CD14-positive monocyte (primary cell): ENCODE measurements around the gene RBM17. TPM values are rescaled to one million over a fixed set of nuclear protein-coding genes. Genes with fewer than 3 reads are reported as not detected.
A peak's percentile ranks its signal among the peaks of the same experiment; 100 is the strongest.
"Not testable (repeated sequence)": the region's sequence is repeated elsewhere in the genome, so short reads cannot be mapped to it uniquely, and the experiment has no call there.

Source experiments
- DNase-seq, 3 donors: peaks; one replicate each; pipeline ENCODE4 v3.0.0-alpha.2; 2011 to 2022
- H2AFZ ChIP-seq: 2 replicates; pipeline ENCODE4 v1.6.0; 2012; ENCODE audit warnings: mild to moderate bottlenecking, low read depth, low read length, inconsistent platforms; ENCODE audit not compliant: insufficient read depth, poor library complexity, severe bottlenecking
- H3K27ac ChIP-seq, 2 donors: 1 replicate in 1 of 2; 2 replicates in 1 of 2; pipeline ENCODE4 v1.5.1; 2012 to 2013; ENCODE audit warnings: low read length in 2 of 2, control low read depth in 1 of 2, inconsistent platforms in 1 of 2, low read depth in 1 of 2, mild to moderate bottlenecking in 1 of 2
- H3K27me3 ChIP-seq, 2 donors: one replicate each; pipeline versions ENCODE4 v1.6.0 to v1.6.1; 2011 to 2013; ENCODE audit warnings: low read length in 2 of 2; ENCODE audit not compliant: control insufficient read depth in 2 of 2, insufficient read depth in 2 of 2
- H3K36me3 ChIP-seq, 2 donors: replicated peaks in 1 of 2; 1 replicate in 1 of 2; 2 replicates in 1 of 2; pipeline versions ENCODE4 v1.5.1 to v1.6.1; 2012 to 2013; ENCODE audit warnings: low read length in 2 of 2, control low read depth in 1 of 2, inconsistent platforms in 1 of 2, mild to moderate bottlenecking in 1 of 2; ENCODE audit not compliant: insufficient read depth in 2 of 2, control insufficient read depth in 1 of 2
- H3K4me1 ChIP-seq, 2 donors: 1 replicate in 1 of 2; 2 replicates in 1 of 2; pipeline versions ENCODE4 v1.5.1 to v1.6.1; 2012 to 2013; ENCODE audit warnings: low read length in 2 of 2, control low read depth in 1 of 2, inconsistent platforms in 1 of 2, mild to moderate bottlenecking in 1 of 2, moderate library complexity in 1 of 2; ENCODE audit not compliant: insufficient read depth in 2 of 2, control insufficient read depth in 1 of 2
- H3K4me2 ChIP-seq: replicated peaks from 2 replicates; pipeline ENCODE3; 2012; ENCODE audit warnings: low read length, moderate library complexity, mild to moderate bottlenecking; ENCODE audit not compliant: poor library complexity, severe bottlenecking; ENCODE audit errors: extremely low read depth
- H3K4me3 ChIP-seq, 3 experiments: fragments of 200-600 bp in 1 of 3; sonication (generic) in 1 of 3; replicated peaks in 1 of 3; 1 replicate in 2 of 3; 2 replicates in 1 of 3; pipeline ENCODE4 v1.5.1; 2011 to 2013; ENCODE audit warnings: low read length in 3 of 3, mild to moderate bottlenecking in 3 of 3, control low read depth in 2 of 3, low read depth in 2 of 3, inconsistent platforms in 1 of 3, moderate library complexity in 1 of 3
- H3K79me2 ChIP-seq: 2 replicates; pipeline ENCODE4 v1.6.0; 2012; ENCODE audit warnings: mild to moderate bottlenecking, control low read depth, inconsistent platforms, low read length, moderate library complexity; ENCODE audit not compliant: insufficient read depth
- H3K9ac ChIP-seq: 2 replicates; pipeline ENCODE4 v1.6.0; 2017; ENCODE audit warnings: low read length, mild to moderate bottlenecking; ENCODE audit not compliant: insufficient read depth, poor library complexity, severe bottlenecking
- H3K9me3 ChIP-seq, 2 donors: replicated peaks in 1 of 2; 1 replicate in 1 of 2; 2 replicates in 1 of 2; pipeline versions ENCODE4 v1.5.1 to v1.6.1; 2012 to 2013; ENCODE audit warnings: low read length in 2 of 2, control low read depth in 1 of 2; ENCODE audit not compliant: control insufficient read depth in 1 of 2, insufficient read depth in 1 of 2
- H4K20me1 ChIP-seq: 2 replicates; pipeline ENCODE4 v1.6.0; 2012; ENCODE audit warnings: mild to moderate bottlenecking, low read length, control low read depth, moderate library complexity; ENCODE audit not compliant: insufficient read depth
- H3K27ac Mint-ChIP-seq, 7 donors: one replicate each; pipeline ENCODE4 v1.8.0; 2020; ENCODE audit warnings: mild to moderate bottlenecking in 7 of 7, mixed read lengths in 7 of 7, moderate library complexity in 6 of 7, inconsistent platforms in 2 of 7
- H3K27me3 Mint-ChIP-seq, 3 donors: one replicate each; pipeline ENCODE4 v1.8.0; 2021 to 2022; ENCODE audit warnings: low read depth in 3 of 3, mild to moderate bottlenecking in 3 of 3, mixed read lengths in 3 of 3, moderate library complexity in 3 of 3, inconsistent platforms in 1 of 3
- H3K36me3 Mint-ChIP-seq, 2 donors: one replicate each; pipeline ENCODE4 v1.8.0; 2020; ENCODE audit warnings: mixed read lengths in 2 of 2, inconsistent platforms in 1 of 2, mild to moderate bottlenecking in 1 of 2
- H3K4me1 Mint-ChIP-seq: one replicate; pipeline ENCODE4 v1.8.0; 2020; ENCODE audit warnings: mild to moderate bottlenecking, mixed read lengths
- H3K4me3 Mint-ChIP-seq, 2 donors: one replicate each; pipeline ENCODE4 v1.8.0; 2020; ENCODE audit warnings: mild to moderate bottlenecking in 2 of 2, mixed read lengths in 2 of 2, moderate library complexity in 1 of 2
- H3K9me3 Mint-ChIP-seq, 7 donors: one replicate each; pipeline ENCODE4 v1.8.0; 2020 to 2022; ENCODE audit warnings: mixed read lengths in 7 of 7, mild to moderate bottlenecking in 6 of 7, moderate library complexity in 6 of 7, inconsistent platforms in 2 of 7
- WGBS: methylation state at CpG from one replicate; pipeline ENCODE4 v1.1.5; 2013; ENCODE audit warnings: missing lambda C conversion rate; ENCODE audit not compliant: insufficient coverage; 5-methylcytosine and 5-hydroxymethylcytosine counted together
- intact Hi-C, 2 donors: fragments of 100-400 bp; cut with micrococcal nuclease; formaldehyde crosslinking; loops; one replicate each; pipeline versions ENCODE4 v1.15.0 to v1.15.1; 2023
- polyA plus RNA-seq, 3 donors: library from polyadenylated mRNA; depleted of rRNA in 1 of 3; unstranded in 2 of 3; stranded (reverse) in 1 of 3; fragments of 300-500 nt in 2 of 3; fragments of >200 nt in 1 of 3; fragmentation: Illumina TruSeq in 2 of 3; gene quantifications; 1 replicate in 2 of 3; 2 replicates in 1 of 3; pipeline ENCODE4 v1.2.3, GENCODE V29; 2012 to 2021
- TF ChIP-seq, protein P1 (sequence below): fragments of 200-600 bp; IDR thresholded peaks from one replicate; pipeline ENCODE4 v1.8.0; 2022; ENCODE audit warnings: antibody characterized with exemption, mild to moderate bottlenecking

RBM17 gene
- polyA plus RNA-seq, 3 donors: 37.2 to 51.4 (median 44.5) TPM

DNA sequence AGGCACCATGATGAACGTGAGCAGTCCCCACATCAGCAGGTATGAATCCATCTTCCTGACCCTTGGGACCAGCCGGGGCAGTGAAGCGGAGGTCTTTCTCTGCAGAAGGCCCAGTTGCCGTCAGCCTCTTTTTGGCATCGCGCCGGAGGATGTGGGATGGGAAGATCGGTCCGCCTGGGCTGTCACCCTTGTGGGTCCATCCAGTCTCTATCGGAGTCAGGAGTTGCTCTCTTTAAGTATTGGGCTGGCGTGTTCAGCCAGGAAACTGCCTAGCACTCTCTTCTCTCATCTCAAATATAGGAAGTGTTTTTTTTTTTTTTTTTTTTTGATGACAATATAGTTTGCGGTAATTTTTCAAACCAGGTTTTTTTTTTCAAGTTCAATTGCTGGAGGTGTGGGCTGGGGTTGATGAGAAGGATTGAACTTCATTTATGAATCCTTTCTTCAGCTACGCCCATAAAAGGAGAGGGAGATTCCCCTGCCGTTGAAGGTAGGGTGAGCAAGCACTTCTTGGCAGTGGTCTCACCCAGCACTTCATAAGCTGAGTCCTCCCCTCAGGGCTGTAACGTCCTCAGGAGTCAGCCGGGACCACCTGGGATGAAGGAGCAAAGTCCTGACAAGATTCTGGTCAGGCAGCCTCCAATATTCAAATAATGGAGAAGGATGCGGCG, 26.6 kb upstream of the RBM17 start, which contains the start of gene IL2RA:
IL2RA (minus strand) TSS at position 267 of the 671 bp plus-strand sequence; CDS start at position 51, 216 bp downstream.
- H3K27me3 Mint-ChIP-seq: peaks cover 0 to 3% (median 2%) of the 10 kb centered on the region in 3 donors
- peaks cover 34% of the 10 kb centered on the region for H3K4me1 Mint-ChIP-seq
- 91% methylated on average over 3 of the region's 18 CpGs for WGBS
- Histone ChIP-seq H3K4me3 (no peak within 1 kb of the TSS), H3K4me2 (no peak within 1 kb of the TSS), H3K79me2 (no peaks in the 10 kb centered on the region), H3K4me1 (peaks cover 31 to 35% of the 10 kb centered on the region in 2 donors), H3K27ac (no peak within 1 kb of the TSS), H3K9ac (no peak within 1 kb of the TSS), H3K27me3 (no peaks in the 10 kb centered on the region), H3K9me3 (no peaks in the 10 kb centered on the region), H4K20me1 (no peaks in the 10 kb centered on the region), H3K36me3 (no peaks in the 10 kb centered on the region), H2AFZ (peak within 1 kb of the TSS; percentile 24)
- H3K9me3 Mint-ChIP-seq: peaks cover 0 to 3% (median 0%) of the 10 kb centered on the region in 7 donors
- peaks cover 0 to 3% of the 10 kb centered on the region in 2 donors for H3K36me3 Mint-ChIP-seq
- peak in 1 of 3 donors; percentile 36 for DNase-seq
- peak within 1 kb of the TSS in 1 of 7 donors; percentile 21 for H3K27ac Mint-ChIP-seq
- intact Hi-C loops: no loop called here
- TF ChIP-seq, protein P1, sequence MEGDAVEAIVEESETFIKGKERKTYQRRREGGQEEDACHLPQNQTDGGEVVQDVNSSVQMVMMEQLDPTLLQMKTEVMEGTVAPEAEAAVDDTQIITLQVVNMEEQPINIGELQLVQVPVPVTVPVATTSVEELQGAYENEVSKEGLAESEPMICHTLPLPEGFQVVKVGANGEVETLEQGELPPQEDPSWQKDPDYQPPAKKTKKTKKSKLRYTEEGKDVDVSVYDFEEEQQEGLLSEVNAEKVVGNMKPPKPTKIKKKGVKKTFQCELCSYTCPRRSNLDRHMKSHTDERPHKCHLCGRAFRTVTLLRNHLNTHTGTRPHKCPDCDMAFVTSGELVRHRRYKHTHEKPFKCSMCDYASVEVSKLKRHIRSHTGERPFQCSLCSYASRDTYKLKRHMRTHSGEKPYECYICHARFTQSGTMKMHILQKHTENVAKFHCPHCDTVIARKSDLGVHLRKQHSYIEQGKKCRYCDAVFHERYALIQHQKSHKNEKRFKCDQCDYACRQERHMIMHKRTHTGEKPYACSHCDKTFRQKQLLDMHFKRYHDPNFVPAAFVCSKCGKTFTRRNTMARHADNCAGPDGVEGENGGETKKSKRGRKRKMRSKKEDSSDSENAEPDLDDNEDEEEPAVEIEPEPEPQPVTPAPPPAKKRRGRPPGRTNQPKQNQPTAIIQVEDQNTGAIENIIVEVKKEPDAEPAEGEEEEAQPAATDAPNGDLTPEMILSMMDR: no peak
- H3K4me3 Mint-ChIP-seq: no peak within 1 kb of the TSS

DNA sequence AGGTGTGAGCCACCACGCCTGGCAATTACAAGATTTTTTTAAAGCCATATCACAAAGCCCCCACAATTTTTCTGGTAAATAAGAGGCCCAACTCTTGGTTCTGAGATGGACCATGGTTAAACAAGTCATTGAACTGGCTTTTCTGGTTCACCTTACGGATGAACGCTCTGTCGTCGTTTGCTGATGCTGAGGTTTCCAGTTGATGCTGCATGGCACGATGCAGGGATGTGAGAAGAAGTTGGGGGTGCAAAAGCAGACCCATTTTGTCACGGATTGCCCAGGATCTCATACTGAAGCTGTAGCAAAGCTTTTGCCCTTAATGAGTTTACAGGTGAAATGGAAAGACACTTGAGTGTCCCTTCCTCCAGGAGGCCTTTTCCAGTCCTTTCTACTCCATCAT, 24.7 kb upstream of the RBM17 start:
- H3K4me1 ChIP-seq: peaks cover 50 to 54% of the 10 kb centered on the region in 2 donors
- H3K27ac Mint-ChIP-seq: no peak overlapping the region
- H3K9me3 ChIP-seq: no peaks in the 10 kb centered on the region
- TF ChIP-seq, protein P1: no peak
- H3K9me3 Mint-ChIP-seq: peaks cover 0 to 4% (median 0%) of the 10 kb centered on the region in 7 donors
- WGBS: 100% methylated on average over 2 of the region's 7 CpGs
- no peaks in the 10 kb centered on the region for H3K36me3 ChIP-seq
- no peak overlapping the region for H3K4me3 Mint-ChIP-seq
- peaks cover 0 to 3% (median 2%) of the 10 kb centered on the region in 3 donors for H3K27me3 Mint-ChIP-seq
- intact Hi-C loops: no loop called here
- H3K79me2 ChIP-seq: no peaks in the 10 kb centered on the region
- H3K27me3 ChIP-seq: no peaks in the 10 kb centered on the region
- H3K4me3 ChIP-seq: no peak overlapping the region
- no peak overlapping the region for H2AFZ ChIP-seq
- H4K20me1 ChIP-seq: no peaks in the 10 kb centered on the region
- H3K4me1 Mint-ChIP-seq: peaks cover 52% of the 10 kb centered on the region
- H3K36me3 Mint-ChIP-seq: peaks cover 0 to 3% of the 10 kb centered on the region in 2 donors
- no peak for DNase-seq
- H3K27ac ChIP-seq: no peak overlapping the region
- H3K9ac ChIP-seq: no peak overlapping the region
- no peak overlapping the region for H3K4me2 ChIP-seq

DNA sequence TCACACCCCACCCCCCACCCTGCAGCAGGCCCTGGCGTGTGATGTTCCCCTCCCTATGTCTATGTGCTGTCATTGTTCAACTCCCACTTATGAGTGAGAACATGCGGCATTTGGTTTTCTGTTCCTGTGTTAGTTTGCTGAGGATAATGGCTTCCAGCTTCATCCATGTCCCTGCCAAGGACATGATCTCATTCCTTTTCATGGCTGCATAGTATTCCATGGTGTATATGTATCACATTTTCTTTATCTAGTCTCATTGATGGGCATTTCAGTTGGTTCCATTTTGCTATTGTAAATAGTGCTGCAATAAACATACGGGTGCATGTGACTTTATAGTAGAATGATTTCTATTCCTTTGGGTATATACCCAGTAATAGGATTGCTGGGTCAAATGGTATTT, 24.1 kb upstream of the RBM17 start:
- H3K4me1 Mint-ChIP-seq: peaks cover 58% of the 10 kb centered on the region
- WGBS: no CpG with 5 or more reads among the region's 3 CpGs
- H3K27ac ChIP-seq, intact Hi-C loops, H3K36me3 ChIP-seq, H3K27me3 ChIP-seq, H3K9me3 ChIP-seq, H4K20me1 ChIP-seq, H2AFZ ChIP-seq, H3K4me3 ChIP-seq, H3K79me2 ChIP-seq, DNase-seq, H3K9ac ChIP-seq, H3K4me2 ChIP-seq, H3K4me3 Mint-ChIP-seq, H3K27me3 Mint-ChIP-seq, H3K27ac Mint-ChIP-seq, H3K36me3 Mint-ChIP-seq, H3K9me3 Mint-ChIP-seq: not testable (repeated sequence)
- H3K4me1 ChIP-seq: peaks cover 56 to 59% of the 10 kb centered on the region in 2 donors
